Measurements from ENCODE around the gene BUB1B.

The BUB1B gene

GRCh38 chr15:40234783-40235182 is 73.9 kb downstream of the BUB1B start:
- Mint-ChIP-seq H3K27ac (no peak overlapping the region), H3K4me3 (no peak overlapping the region), H3K36me3 (peaks cover 6% of the 10 kb centered on the region), H3K27me3 (peaks cover 26% of the 10 kb centered on the region), H3K4me1 (peaks cover 16% of the 10 kb centered on the region), H3K9me3 (no peaks in the 10 kb centered on the region)
- CTCF ChIA-PET = interaction anchor here (0.8 to 1.8 kb wide), 2 partner anchors 17 to 39 kb away, joined by 3 to 7 read pairs; no protein-coding TSS in a partner anchor
- DNase-seq = no peak

DNA sequence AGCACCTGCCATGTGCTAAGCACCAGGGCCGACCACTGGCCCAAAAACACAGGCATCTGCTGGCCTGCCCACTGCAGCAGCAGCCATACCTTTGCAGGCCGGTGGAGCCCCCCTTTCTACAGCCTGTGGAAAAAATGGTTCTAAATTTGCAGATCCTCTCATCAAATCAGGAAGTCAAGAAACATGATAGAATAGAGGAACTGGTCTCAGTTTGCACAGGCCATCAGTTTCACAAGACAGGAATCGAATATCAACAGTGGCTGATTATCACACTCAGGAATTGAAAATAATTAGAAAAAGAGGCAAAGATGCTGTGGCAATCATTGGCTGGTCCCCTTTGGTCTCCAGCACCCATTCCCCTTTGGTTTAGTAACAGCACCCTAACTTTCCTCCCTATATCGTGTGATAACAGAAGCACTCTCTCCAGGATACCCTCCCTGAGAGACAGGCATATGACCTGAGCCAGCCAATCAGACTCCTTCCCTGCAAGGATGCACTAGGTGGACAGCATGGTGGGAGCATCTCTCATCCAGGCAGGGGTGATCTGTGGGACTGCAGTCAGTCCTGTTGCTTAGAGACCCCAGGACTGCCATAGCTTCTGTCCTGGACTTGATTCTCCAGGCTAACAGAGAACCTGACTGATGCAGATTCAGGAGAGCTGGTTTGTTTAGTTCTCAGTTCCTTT is 74.5 kb downstream of the BUB1B start:
- CTCF ChIA-PET = interaction anchor here (0.8 to 1.8 kb wide), 2 partner anchors 18 to 39 kb away, joined by 3 to 7 read pairs; no protein-coding TSS in a partner anchor
- H3K27me3 Mint-ChIP-seq = peaks cover 32% of the 10 kb centered on the region
- H3K27ac Mint-ChIP-seq = no peak overlapping the region
- DNase-seq = no peak
- peaks cover 4% of the 10 kb centered on the region for H3K36me3 Mint-ChIP-seq
- no peaks in the 10 kb centered on the region for H3K9me3 Mint-ChIP-seq
- H3K4me1 Mint-ChIP-seq = peaks cover 16% of the 10 kb centered on the region
- no peak overlapping the region for H3K4me3 Mint-ChIP-seq

- Mint-ChIP-seq H3K27ac (no peak within 1 kb of the TSS), H3K9me3 (no peaks in the 10 kb centered on the region), H3K36me3 (no peaks in the 10 kb centered on the region), H3K27me3 (peaks cover 60% of the 10 kb centered on the region), H3K4me1 (peaks cover 16% of the 10 kb centered on the region), H3K4me3 (no peak within 1 kb of the TSS)
- CTCF ChIA-PET = interaction anchor here (0.6 to 5.2 kb wide), 5 partner anchors 15 to 236 kb away, joined by 3 to 26 read pairs (median 3); no protein-coding TSS in a partner anchor
- peak; percentile 45 for DNase-seq
Observed at GRCh38 chr15:40238532-40239403, 77.9 kb downstream of the BUB1B start, which contains the start of gene PAK6. Gene PAK6 (plus strand): TSS chr15:40239063. CDS start chr15:40264786, 25,723 bp downstream.

GRCh38 chr15:40239404-40239692 is 78.5 kb downstream of the BUB1B start:
- CTCF ChIA-PET = interaction anchor here (0.6 to 5.2 kb wide), 4 partner anchors 15 to 214 kb away, joined by 3 to 26 read pairs (median 5); no protein-coding TSS in a partner anchor
- no peak for DNase-seq
- no peak overlapping the region for H3K4me3 Mint-ChIP-seq
- H3K4me1 Mint-ChIP-seq = peaks cover 16% of the 10 kb centered on the region
- no peaks in the 10 kb centered on the region for H3K9me3 Mint-ChIP-seq
- no peak overlapping the region for H3K27ac Mint-ChIP-seq
- H3K27me3 Mint-ChIP-seq = peaks cover 60% of the 10 kb centered on the region
- H3K36me3 Mint-ChIP-seq = no peaks in the 10 kb centered on the region

- no peak for DNase-seq
- Mint-ChIP-seq H3K36me3 (no peaks in the 10 kb centered on the region), H3K27me3 (peaks cover 63% of the 10 kb centered on the region), H3K4me1 (peaks cover 13% of the 10 kb centered on the region), H3K9me3 (no peaks in the 10 kb centered on the region), H3K27ac (no peak overlapping the region), H3K4me3 (no peak overlapping the region)
- CTCF ChIA-PET = interaction anchor here (0.6 to 5.2 kb wide), 5 partner anchors 14 to 214 kb away, joined by 3 to 26 read pairs (median 6); no protein-coding TSS in a partner anchor
Observed at GRCh38 chr15:40239693-40240618, 79.1 kb downstream of the BUB1B start.

DNA sequence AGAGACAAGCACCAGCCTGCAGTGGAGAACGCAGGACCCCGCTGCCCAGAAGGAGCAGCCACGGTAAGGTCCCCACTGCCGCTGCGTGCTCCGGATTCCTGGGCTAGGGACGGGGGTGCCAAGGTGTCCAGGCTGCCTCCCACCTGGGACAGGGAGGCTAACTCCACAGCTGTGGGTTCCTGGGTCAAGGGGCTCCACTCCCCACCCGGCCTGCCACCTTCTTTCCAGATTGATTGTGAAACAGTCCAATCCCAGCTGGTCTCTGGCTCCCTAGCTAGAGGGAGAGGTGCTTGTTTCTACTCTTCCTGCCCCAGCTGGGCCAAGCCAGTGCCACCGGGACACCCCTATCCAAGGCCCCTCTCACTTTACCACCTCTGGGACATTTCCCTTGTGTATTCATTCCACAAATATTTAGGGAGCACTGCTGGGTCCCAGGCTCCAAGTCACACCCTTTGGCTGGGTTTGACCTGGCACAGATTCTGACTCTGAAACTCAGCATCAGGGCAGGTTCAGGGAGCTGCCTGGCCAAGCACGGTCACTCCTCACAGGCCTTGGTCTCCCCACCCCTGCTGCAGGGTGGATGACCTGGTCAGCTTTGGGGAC is 79.9 kb downstream of the BUB1B start:
- Mint-ChIP-seq H3K36me3 (no peaks in the 10 kb centered on the region), H3K9me3 (no peaks in the 10 kb centered on the region), H3K27me3 (peaks cover 71% of the 10 kb centered on the region), H3K4me1 (peaks cover 12% of the 10 kb centered on the region), H3K4me3 (no peak overlapping the region), H3K27ac (no peak overlapping the region)
- no peak for DNase-seq
- CTCF ChIA-PET = interaction anchor here (1.1 to 5.2 kb wide), 4 partner anchors 10 to 33 kb away, joined by 3 to 26 read pairs (median 4); no protein-coding TSS in a partner anchor

DNA sequence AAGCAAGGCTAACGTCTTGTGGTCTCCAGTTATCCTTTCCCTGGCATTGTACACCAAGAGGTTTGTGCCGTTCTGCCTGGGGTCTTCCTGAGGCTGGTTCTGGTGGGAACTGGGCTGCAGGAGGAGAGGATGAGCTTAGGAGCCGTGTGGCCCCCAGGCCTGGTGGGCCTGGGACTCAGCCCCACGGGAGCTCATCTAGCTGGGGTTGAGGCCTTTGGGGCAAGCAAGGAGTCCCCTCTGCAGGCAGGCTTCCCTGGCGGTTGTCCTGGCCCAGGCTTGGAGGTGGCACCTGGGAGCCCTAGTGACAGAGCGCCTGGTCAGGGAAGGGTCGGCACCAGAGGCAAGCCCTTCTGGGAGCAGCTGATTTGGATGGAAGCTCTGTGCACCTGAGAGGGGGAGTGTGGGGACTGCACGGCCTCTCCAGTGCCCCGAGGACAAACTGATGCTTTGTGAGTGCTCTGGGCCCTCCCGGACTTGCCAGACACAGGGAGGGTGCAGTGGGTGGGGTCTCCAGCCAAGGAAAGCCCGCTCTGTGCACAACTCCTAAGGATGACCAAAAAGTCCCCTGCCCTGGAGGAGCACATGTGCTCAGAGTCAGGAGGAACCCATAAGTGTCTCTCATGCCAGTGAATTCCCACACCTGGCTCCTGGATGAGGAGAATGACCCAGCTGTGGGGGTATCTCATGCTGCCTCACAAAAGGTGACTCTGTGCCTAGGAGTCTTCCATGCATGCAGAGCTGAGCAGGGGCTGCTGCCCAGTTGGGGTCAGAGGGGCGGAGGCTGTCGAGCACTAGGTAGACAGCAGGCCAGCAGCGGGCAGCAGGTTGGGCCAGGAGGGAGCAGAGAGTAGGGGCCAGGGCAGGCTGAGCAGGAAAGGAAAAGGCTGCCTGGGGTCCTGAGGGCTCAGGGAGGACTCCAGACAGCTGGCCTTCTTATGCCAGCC is 80.7 kb downstream of the BUB1B start:
- Mint-ChIP-seq H3K4me1 (peaks cover 12% of the 10 kb centered on the region), H3K36me3 (no peaks in the 10 kb centered on the region), H3K9me3 (no peaks in the 10 kb centered on the region), H3K27me3 (peaks cover 79% of the 10 kb centered on the region), H3K4me3 (no peak overlapping the region), H3K27ac (no peak overlapping the region)
- CTCF ChIA-PET = interaction anchor here (1.1 to 5.2 kb wide), 5 partner anchors 10 to 69 kb away, joined by 3 to 26 read pairs (median 3); no protein-coding TSS in a partner anchor
- DNase-seq = no peak

DNA sequence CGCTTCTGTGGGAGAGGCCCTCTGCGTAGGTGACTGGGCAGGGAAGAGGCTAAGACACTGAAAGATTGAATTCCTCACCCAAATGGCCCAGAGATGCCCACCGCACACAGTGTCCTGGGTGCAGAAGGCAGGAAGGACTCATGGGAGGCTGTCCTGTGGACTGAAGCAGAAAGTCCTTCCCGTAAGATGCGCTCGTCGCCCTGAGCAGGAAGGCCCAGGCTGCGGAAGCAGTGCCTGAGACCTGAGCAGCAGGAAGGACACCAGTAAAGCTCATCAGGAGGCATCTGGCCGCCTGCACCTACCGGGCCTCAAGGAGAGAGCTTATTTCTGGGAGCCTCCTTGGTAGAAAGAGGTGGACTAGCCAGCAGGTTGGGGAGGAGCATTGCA is 81.3 kb downstream of the BUB1B start:
- Mint-ChIP-seq H3K9me3 (no peaks in the 10 kb centered on the region), H3K4me1 (peaks cover 12% of the 10 kb centered on the region), H3K27me3 (peaks cover 83% of the 10 kb centered on the region), H3K36me3 (no peaks in the 10 kb centered on the region), H3K27ac (no peak overlapping the region), H3K4me3 (no peak overlapping the region)
- CTCF ChIA-PET = interaction anchor here (1.3 to 5.2 kb wide), 2 partner anchors 32 to 68 kb away, joined by 3 to 26 read pairs; no protein-coding TSS in a partner anchor
- DNase-seq = no peak

DNA sequence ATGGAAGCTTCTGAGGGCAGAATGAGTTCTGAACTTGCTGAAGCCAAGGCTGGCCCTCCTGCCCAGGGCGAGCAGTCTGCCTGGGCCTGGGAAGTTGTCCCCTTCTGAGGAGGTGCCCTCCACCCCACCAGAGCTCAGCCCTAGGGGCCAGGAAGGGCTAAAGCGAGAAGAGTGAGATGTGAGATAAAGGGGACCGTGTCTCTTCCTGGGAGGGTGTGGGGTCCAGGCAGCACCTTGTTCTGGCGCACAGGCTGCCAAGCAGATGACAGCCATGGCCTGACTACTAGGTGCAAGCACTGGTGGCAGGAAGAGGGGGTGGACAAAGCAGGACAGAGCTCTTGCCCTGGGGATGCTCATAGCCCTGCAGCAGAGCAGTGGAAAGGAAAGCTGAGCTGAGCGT is 81.7 kb downstream of the BUB1B start:
- Mint-ChIP-seq H3K4me1 (peaks cover 12% of the 10 kb centered on the region), H3K27me3 (peaks cover 83% of the 10 kb centered on the region), H3K9me3 (no peaks in the 10 kb centered on the region), H3K4me3 (no peak overlapping the region), H3K36me3 (no peaks in the 10 kb centered on the region), H3K27ac (no peak overlapping the region)
- CTCF ChIA-PET = interaction anchor here (1.3 to 5.2 kb wide), 2 partner anchors 32 to 68 kb away, joined by 3 to 26 read pairs; no protein-coding TSS in a partner anchor
- no peak for DNase-seq

- Mint-ChIP-seq H3K4me1 (peaks cover 10% of the 10 kb centered on the region), H3K9me3 (no peaks in the 10 kb centered on the region), H3K27me3 (peaks cover 83% of the 10 kb centered on the region), H3K27ac (no peak overlapping the region), H3K36me3 (no peaks in the 10 kb centered on the region), H3K4me3 (no peak overlapping the region)
- no peak for DNase-seq
- CTCF ChIA-PET = interaction anchor here (1.1 to 5.2 kb wide), 2 partner anchors 30 to 31 kb away, joined by 3 to 26 read pairs; no protein-coding TSS in a partner anchor
Observed at GRCh38 chr15:40243126-40243810, 82.4 kb downstream of the BUB1B start.

- H3K9me3 Mint-ChIP-seq = no peaks in the 10 kb centered on the region
- no peaks in the 10 kb centered on the region for H3K4me1 Mint-ChIP-seq
- CTCF ChIA-PET = no interaction called here
- peaks cover 73% of the 10 kb centered on the region for H3K27me3 Mint-ChIP-seq
- DNase-seq = no peak
- no peaks in the 10 kb centered on the region for H3K36me3 Mint-ChIP-seq
- no peak overlapping the region for H3K27ac Mint-ChIP-seq
- H3K4me3 Mint-ChIP-seq = no peak overlapping the region
Observed at GRCh38 chr15:40244961-40245523, 84.2 kb downstream of the BUB1B start.
